ENCODE data around the gene PAH.

The PAH gene

GRCh38 chr12:102964872-102965271 is 47.8 kb upstream of the PAH start:
- no peaks in the 10 kb centered on the region for H3K36me3 ChIP-seq (ENCODE audit: insufficient read depth, low read length)
- H3K79me2 ChIP-seq (ENCODE audit: insufficient read depth, low read length), result no peaks in the 10 kb centered on the region
- H3K4me1 ChIP-seq (ENCODE audit: insufficient read depth, low read length, poor library complexity, severe bottlenecking), result no peaks in the 10 kb centered on the region
- H3K4me2 ChIP-seq (ENCODE audit: low read depth, low read length, poor library complexity, severe bottlenecking), result no peak overlapping the region
- no peak overlapping the region for H3K9ac ChIP-seq (ENCODE audit: low read depth, low read length, poor library complexity, severe bottlenecking)
- TF ChIP-seq EZH2phosphoT487 (IDR thresholded peaks at IDR 0.05; ENCODE audit: borderline replicate concordance) (no peak), CTCF (conservative IDR thresholded peaks at IDR 0.05; ENCODE audit: low read length) (no peak)
- no peak overlapping the region for H3K4me3 ChIP-seq (ENCODE audit: low read length, poor library complexity, severe bottlenecking)
- no peak overlapping the region for H2AFZ ChIP-seq (ENCODE audit: low read length)
- no peaks in the 10 kb centered on the region for H3K9me3 ChIP-seq (ENCODE audit: insufficient read depth, low read depth, low read length)
- no peaks in the 10 kb centered on the region for H3K9me2 ChIP-seq (replicated peaks; ENCODE audit: low read depth, low read length)
- no peaks in the 10 kb centered on the region for H4K20me1 ChIP-seq (ENCODE audit: insufficient read depth, low read length, poor library complexity, severe bottlenecking)
- H3F3A ChIP-seq (ENCODE audit: low read depth), result no peaks in the 10 kb centered on the region
- no peaks in the 10 kb centered on the region for H3K27me3 ChIP-seq (ENCODE audit: insufficient read depth, low read length, poor library complexity, severe bottlenecking)

GRCh38 chr12:102963796-102964195 is 46.8 kb upstream of the PAH start:
- Histone ChIP-seq H3K9me3 (ENCODE audit: insufficient read depth, low read depth, low read length) (no peaks in the 10 kb centered on the region), H3F3A (ENCODE audit: low read depth) (no peaks in the 10 kb centered on the region), H3K27me3 (ENCODE audit: insufficient read depth, low read length, poor library complexity, severe bottlenecking) (no peaks in the 10 kb centered on the region), H3K36me3 (ENCODE audit: insufficient read depth, low read length) (no peaks in the 10 kb centered on the region), H3K4me2 (ENCODE audit: low read depth, low read length, poor library complexity, severe bottlenecking) (no peak overlapping the region), H3K9me2 (replicated peaks; ENCODE audit: low read depth, low read length) (no peaks in the 10 kb centered on the region), H3K4me1 (ENCODE audit: insufficient read depth, low read length, poor library complexity, severe bottlenecking) (no peaks in the 10 kb centered on the region), H4K20me1 (ENCODE audit: insufficient read depth, low read length, poor library complexity, severe bottlenecking) (no peaks in the 10 kb centered on the region), H3K4me3 (ENCODE audit: low read length, poor library complexity, severe bottlenecking) (no peak overlapping the region), H3K79me2 (ENCODE audit: insufficient read depth, low read length) (no peaks in the 10 kb centered on the region), H2AFZ (ENCODE audit: low read length) (no peak overlapping the region), H3K9ac (ENCODE audit: low read depth, low read length, poor library complexity, severe bottlenecking) (no peak overlapping the region)
- TF ChIP-seq CTCF (conservative IDR thresholded peaks at IDR 0.05; ENCODE audit: low read length) (no peak), EZH2phosphoT487 (IDR thresholded peaks at IDR 0.05; ENCODE audit: borderline replicate concordance) (no peak)

GRCh38 chr12:102962986-102963385 is 45.9 kb upstream of the PAH start:
- H3K79me2 ChIP-seq (ENCODE audit: insufficient read depth, low read length), result no peaks in the 10 kb centered on the region
- no peak for TF ChIP-seq EZH2phosphoT487 (IDR thresholded peaks at IDR 0.05; ENCODE audit: borderline replicate concordance)
- TF ChIP-seq CTCF (conservative IDR thresholded peaks at IDR 0.05; ENCODE audit: low read length), result no peak
- no peaks in the 10 kb centered on the region for H3K4me1 ChIP-seq (ENCODE audit: insufficient read depth, low read length, poor library complexity, severe bottlenecking)
- no peak overlapping the region for H3K4me2 ChIP-seq (ENCODE audit: low read depth, low read length, poor library complexity, severe bottlenecking)
- no peak overlapping the region for H2AFZ ChIP-seq (ENCODE audit: low read length)
- H3K9ac ChIP-seq (ENCODE audit: low read depth, low read length, poor library complexity, severe bottlenecking), result no peak overlapping the region
- no peaks in the 10 kb centered on the region for H3K27me3 ChIP-seq (ENCODE audit: insufficient read depth, low read length, poor library complexity, severe bottlenecking)
- no peaks in the 10 kb centered on the region for H4K20me1 ChIP-seq (ENCODE audit: insufficient read depth, low read length, poor library complexity, severe bottlenecking)
- H3K4me3 ChIP-seq (ENCODE audit: low read length, poor library complexity, severe bottlenecking), result no peak overlapping the region
- no peaks in the 10 kb centered on the region for H3F3A ChIP-seq (ENCODE audit: low read depth)
- H3K9me3 ChIP-seq (ENCODE audit: insufficient read depth, low read depth, low read length), result no peaks in the 10 kb centered on the region
- no peaks in the 10 kb centered on the region for H3K36me3 ChIP-seq (ENCODE audit: insufficient read depth, low read length)
- H3K9me2 ChIP-seq (replicated peaks; ENCODE audit: low read depth, low read length), result no peaks in the 10 kb centered on the region

Data from Loucy (cell line).